GM18508 (cell line): ENCODE data around the gene PGF.

Experiments
- ATAC-seq: cut with Tn5 transposase; IDR thresholded peaks from one replicate; pipeline ENCODE4 v1.9.1; 2021; ENCODE audit warnings: moderate number of reproducible peaks; ENCODE audit not compliant: insufficient read depth, unreplicated experiment

The PGF gene

GRCh38 chr14:74979029-74979428 lies 23.6 kb upstream of the PGF start:
- no peak for ATAC-seq

- no peak for ATAC-seq
Measured at GRCh38 chr14:74978416-74978947, 23.1 kb upstream of the PGF start.

- no peak for ATAC-seq
Measured at GRCh38 chr14:74977901-74978385, 22.5 kb upstream of the PGF start.

GRCh38 chr14:74977164-74977900 lies 21.9 kb upstream of the PGF start:
- ATAC-seq: no peak

GRCh38 chr14:74976264-74977113 lies 21.1 kb upstream of the PGF start:
- ATAC-seq: no peak

GRCh38 chr14:74975059-74975810 lies 19.8 kb upstream of the PGF start:
- ATAC-seq: no peak

GRCh38 chr14:74974364-74975058 lies 19.1 kb upstream of the PGF start:
- ATAC-seq: no peak

GRCh38 chr14:74973905-74974363 lies 18.5 kb upstream of the PGF start:
- ATAC-seq: no peak

- ATAC-seq: no peak
Measured at GRCh38 chr14:74973003-74973653, 17.7 kb upstream of the PGF start.

- no peak for ATAC-seq
Measured at GRCh38 chr14:74968811-74969210, 13.4 kb upstream of the PGF start.

GRCh38 chr14:74965486-74966153 lies 10.2 kb upstream of the PGF start:
- ATAC-seq: no peak

- ATAC-seq: no peak
Measured at GRCh38 chr14:74964787-74965485, 9.5 kb upstream of the PGF start.

GRCh38 chr14:74963705-74964271 lies 8.4 kb upstream of the PGF start:
- no peak for ATAC-seq

- ATAC-seq: no peak
Measured at GRCh38 chr14:74963178-74963704, 7.8 kb upstream of the PGF start.

- no peak for ATAC-seq
Measured at GRCh38 chr14:74962493-74962892, 7.1 kb upstream of the PGF start.

- no peak for ATAC-seq
Measured at GRCh38 chr14:74962046-74962445, 6.6 kb upstream of the PGF start.

- no peak for ATAC-seq
Measured at GRCh38 chr14:74961238-74961911, 6.0 kb upstream of the PGF start.
